Activated CD4-positive, alpha-beta T cell treated with anti-CD3 and anti-CD28 coated beads, Interleukin-2, amount 10 ng/mL, durations not matched to agents 7 days and 5 days (primary cell): ENCODE data around the gene TNFRSF14. TPM values are rescaled to one million over a fixed set of nuclear protein-coding genes. Genes with fewer than 3 reads are reported as not detected.

Experiments
- CTCF ChIA-PET: fragments of 350-600 bp; sonication (Branson Sonifier 250); formaldehyde crosslinking; loops from one replicate; lab custom pipeline; 2021; ENCODE audit warnings: antibody characterized with exemption; lab: Charles Lee
- POLR2A ChIA-PET: fragments of 350-600 bp; sonication (Branson Sonifier 250); formaldehyde crosslinking; loops from one replicate; lab custom pipeline; 2021; ENCODE audit warnings: antibody characterized with exemption; lab: Charles Lee
- DNase-seq: peaks from one replicate; pipeline ENCODE4 v3.0.0-alpha.2; 2020
- H3K27ac Mint-ChIP-seq: one replicate; pipeline ENCODE4 v1.8.0; 2021; ENCODE audit warnings: mild to moderate bottlenecking, moderate library complexity, mixed read lengths
- H3K27me3 Mint-ChIP-seq: one replicate; pipeline ENCODE4 v1.8.0; 2021; ENCODE audit warnings: mixed read lengths
- H3K36me3 Mint-ChIP-seq: one replicate; pipeline ENCODE4 v1.8.0; 2021; ENCODE audit warnings: low read depth, mixed read lengths
- H3K4me1 Mint-ChIP-seq: one replicate; pipeline ENCODE4 v1.8.0; 2021; ENCODE audit warnings: mixed read lengths
- H3K4me3 Mint-ChIP-seq: one replicate; pipeline ENCODE4 v1.8.0; 2021; ENCODE audit warnings: mild to moderate bottlenecking, moderate library complexity, mixed read lengths
- H3K9me3 Mint-ChIP-seq: one replicate; pipeline ENCODE4 v1.8.0; 2021; ENCODE audit warnings: mixed read lengths
- total RNA-seq, 2 experiments: library from RNA; stranded (reverse); gene quantifications; one replicate each; pipeline ENCODE4 v1.2.3, GENCODE V29; 2021

TNFRSF14 gene
- total RNA-seq, 2 experiments from 2014 or later: 182 to 192 TPM

DNA sequence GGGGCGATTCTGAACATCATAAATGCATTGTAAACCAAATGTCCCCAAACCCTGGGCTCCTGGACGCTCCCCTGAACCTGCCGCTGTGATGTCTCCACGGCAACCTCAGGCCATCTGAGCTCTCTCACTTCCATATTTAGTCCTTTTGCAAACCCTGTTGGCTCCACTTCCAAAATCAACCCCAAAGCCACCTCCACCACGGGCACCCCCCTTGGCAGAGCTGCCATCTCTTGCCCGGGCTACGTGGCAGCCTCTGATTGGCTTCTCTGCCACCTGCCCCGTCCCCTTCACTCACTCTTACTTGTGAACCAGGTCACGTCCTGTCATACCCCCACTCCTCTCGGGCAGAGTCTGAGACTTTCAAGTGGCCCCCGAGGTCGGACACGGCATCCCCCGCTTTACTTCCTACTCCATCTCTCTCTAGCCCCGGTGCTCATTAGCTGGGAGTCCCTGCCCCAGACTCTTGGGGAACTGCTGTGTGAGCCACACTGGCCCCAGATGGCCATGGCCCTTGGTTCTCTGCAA lies 46.2 kb downstream of the TNFRSF14 start:
- Mint-ChIP-seq H3K9me3 (peaks cover 3% of the 10 kb centered on the region), H3K4me1 (no peaks in the 10 kb centered on the region), H3K27me3 (peaks cover 10% of the 10 kb centered on the region), H3K36me3 (no peaks in the 10 kb centered on the region), H3K27ac (no peak overlapping the region), H3K4me3 (no peak overlapping the region)
- CTCF ChIA-PET: interaction anchor here (1.2 kb wide), 1 partner anchor 12 kb away, joined by 3 read pairs; no protein-coding TSS in a partner anchor
- POLR2A ChIA-PET: no interaction called here
- no peak for DNase-seq

GRCh38 chr1:2602866-2603520 lies 46.8 kb downstream of the TNFRSF14 start:
- DNase-seq: no peak
- CTCF ChIA-PET: interaction anchor here (1.2 kb wide), 1 partner anchor 11 kb away, joined by 3 read pairs; no protein-coding TSS in a partner anchor
- H3K4me1 Mint-ChIP-seq: no peaks in the 10 kb centered on the region
- H3K27me3 Mint-ChIP-seq: peaks cover 10% of the 10 kb centered on the region
- no peak overlapping the region for H3K4me3 Mint-ChIP-seq
- H3K27ac Mint-ChIP-seq: no peak overlapping the region
- no peaks in the 10 kb centered on the region for H3K36me3 Mint-ChIP-seq
- peaks cover 3% of the 10 kb centered on the region for H3K9me3 Mint-ChIP-seq
- POLR2A ChIA-PET: no interaction called here

GRCh38 chr1:2603521-2604155 lies 47.5 kb downstream of the TNFRSF14 start:
- DNase-seq: no peak
- Mint-ChIP-seq H3K4me3 (no peak overlapping the region), H3K36me3 (no peaks in the 10 kb centered on the region), H3K27ac (no peak overlapping the region), H3K4me1 (no peaks in the 10 kb centered on the region), H3K9me3 (peaks cover 5% of the 10 kb centered on the region), H3K27me3 (peaks cover 7% of the 10 kb centered on the region)
- POLR2A ChIA-PET: interaction anchor here (0.5 kb wide), 1 partner anchor 176 kb away, joined by 3 read pairs; no protein-coding TSS in a partner anchor
- CTCF ChIA-PET: interaction anchor here (1.2 kb wide), 1 partner anchor 10 kb away, joined by 3 read pairs; no protein-coding TSS in a partner anchor

DNA sequence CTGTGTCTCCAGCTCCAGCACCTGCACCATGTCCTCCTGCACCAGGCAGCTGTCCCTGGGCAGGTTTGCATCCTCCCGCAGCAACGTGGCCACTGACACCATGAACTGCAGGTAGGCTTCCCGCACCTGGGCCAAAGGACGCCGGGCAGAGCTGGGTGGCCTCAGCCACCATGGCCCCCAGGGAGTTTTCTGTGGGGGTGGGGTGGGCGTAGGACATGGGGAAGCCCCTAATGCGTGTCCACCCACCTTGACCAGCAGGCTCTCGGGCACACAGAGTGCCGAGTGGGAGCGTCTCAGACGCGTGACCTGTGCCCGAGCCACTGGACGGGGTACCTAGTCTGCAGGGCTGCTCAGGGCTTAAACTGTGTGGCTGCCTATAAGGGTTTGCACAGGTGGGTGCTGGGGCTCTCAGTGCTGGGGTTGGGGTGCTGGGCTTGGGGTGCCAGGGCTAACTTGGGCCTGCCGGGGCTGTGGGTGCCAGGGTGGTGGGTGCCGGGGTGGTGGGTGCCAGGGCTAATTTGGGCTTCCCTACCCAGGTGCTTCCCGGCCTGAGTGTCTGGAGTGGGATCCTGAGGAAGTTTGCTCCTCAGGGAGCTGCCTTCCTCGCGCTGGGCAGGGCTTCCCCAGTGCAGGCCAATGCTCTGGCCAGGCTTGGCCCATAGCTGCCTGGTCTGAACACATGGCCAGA lies 48.1 kb downstream of the TNFRSF14 start:
- Mint-ChIP-seq H3K9me3 (peaks cover 4% of the 10 kb centered on the region), H3K36me3 (no peaks in the 10 kb centered on the region), H3K27ac (no peak overlapping the region), H3K27me3 (peaks cover 5% of the 10 kb centered on the region), H3K4me1 (no peaks in the 10 kb centered on the region), H3K4me3 (no peak overlapping the region)
- POLR2A ChIA-PET: interaction anchor here (0.5 kb wide), 1 partner anchor 175 kb away, joined by 3 read pairs; no protein-coding TSS in a partner anchor
- no peak for DNase-seq
- CTCF ChIA-PET: interaction anchor here (1.0 kb wide), 1 partner anchor 12 kb away, joined by 3 read pairs; no protein-coding TSS in a partner anchor

DNA sequence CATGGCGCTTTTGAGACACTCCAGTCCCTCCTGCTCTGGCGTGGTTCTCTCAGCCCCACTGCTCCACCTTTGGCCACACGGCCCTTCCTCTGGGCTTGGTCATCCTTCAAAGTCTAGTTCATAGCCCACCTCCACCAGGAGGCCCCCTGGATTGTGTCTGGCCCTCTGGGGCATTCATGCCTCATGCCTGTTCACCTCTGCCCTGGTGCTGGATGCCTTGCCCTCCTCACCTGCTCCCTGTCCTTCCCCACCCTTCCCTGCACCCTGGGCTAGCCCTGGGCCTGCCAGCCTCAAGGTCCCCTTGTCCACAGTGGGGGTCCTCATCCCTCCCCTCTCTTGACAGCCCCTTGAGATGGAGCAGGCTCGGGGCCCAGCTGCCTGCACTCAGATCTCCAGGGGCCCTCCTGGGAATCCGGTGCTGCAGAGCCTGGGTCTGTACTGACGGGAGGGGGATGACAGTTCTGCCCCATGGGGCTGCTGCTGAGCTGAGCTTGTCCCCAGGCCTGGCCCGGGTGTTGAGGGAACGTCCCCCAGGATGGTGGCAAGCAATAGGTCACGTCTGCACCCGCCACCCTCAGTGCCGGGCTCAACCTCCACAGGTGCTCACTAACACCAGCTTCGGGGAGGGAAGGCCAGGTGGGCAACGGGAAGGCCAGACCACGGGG lies 48.8 kb downstream of the TNFRSF14 start:
- CTCF ChIA-PET: interaction anchor here (1.0 kb wide), 1 partner anchor 11 kb away, joined by 3 read pairs; no protein-coding TSS in a partner anchor
- Mint-ChIP-seq H3K27me3 (peaks cover 5% of the 10 kb centered on the region), H3K9me3 (peaks cover 4% of the 10 kb centered on the region), H3K27ac (no peak overlapping the region), H3K36me3 (no peaks in the 10 kb centered on the region), H3K4me1 (no peaks in the 10 kb centered on the region), H3K4me3 (no peak overlapping the region)
- DNase-seq: no peak
- POLR2A ChIA-PET: no interaction called here

GRCh38 chr1:2605509-2606395 lies 49.6 kb downstream of the TNFRSF14 start:
- ChIA-PET CTCF (interaction anchor here (0.8 to 1.4 kb wide), 3 partner anchors 11 to 35 kb away, joined by 3 read pairs; no protein-coding TSS in a partner anchor), POLR2A (no interaction called here)
- H3K36me3 Mint-ChIP-seq: no peaks in the 10 kb centered on the region
- H3K27me3 Mint-ChIP-seq: peaks cover 3% of the 10 kb centered on the region
- no peak overlapping the region for H3K27ac Mint-ChIP-seq
- no peaks in the 10 kb centered on the region for H3K4me1 Mint-ChIP-seq
- H3K4me3 Mint-ChIP-seq: no peak overlapping the region
- H3K9me3 Mint-ChIP-seq: peaks cover 4% of the 10 kb centered on the region
- no peak for DNase-seq

GRCh38 chr1:2606396-2606880 lies 50.3 kb downstream of the TNFRSF14 start:
- no peak for DNase-seq
- Mint-ChIP-seq H3K27me3 (no peaks in the 10 kb centered on the region), H3K9me3 (peaks cover 4% of the 10 kb centered on the region), H3K36me3 (no peaks in the 10 kb centered on the region), H3K4me3 (no peak overlapping the region), H3K4me1 (no peaks in the 10 kb centered on the region), H3K27ac (no peak overlapping the region)
- CTCF ChIA-PET: interaction anchor here (0.8 to 1.4 kb wide), 2 partner anchors 21 to 34 kb away, joined by 3 read pairs; no protein-coding TSS in a partner anchor
- POLR2A ChIA-PET: no interaction called here

GRCh38 chr1:2606881-2607621 lies 50.9 kb downstream of the TNFRSF14 start:
- CTCF ChIA-PET: interaction anchor here (1.4 kb wide), 1 partner anchor 34 kb away, joined by 3 read pairs; no protein-coding TSS in a partner anchor
- no peaks in the 10 kb centered on the region for H3K27me3 Mint-ChIP-seq
- no peak for DNase-seq
- no peaks in the 10 kb centered on the region for H3K4me1 Mint-ChIP-seq
- POLR2A ChIA-PET: no interaction called here
- H3K36me3 Mint-ChIP-seq: no peaks in the 10 kb centered on the region
- no peak overlapping the region for H3K4me3 Mint-ChIP-seq
- peaks cover 4% of the 10 kb centered on the region for H3K9me3 Mint-ChIP-seq
- H3K27ac Mint-ChIP-seq: no peak overlapping the region

DNA sequence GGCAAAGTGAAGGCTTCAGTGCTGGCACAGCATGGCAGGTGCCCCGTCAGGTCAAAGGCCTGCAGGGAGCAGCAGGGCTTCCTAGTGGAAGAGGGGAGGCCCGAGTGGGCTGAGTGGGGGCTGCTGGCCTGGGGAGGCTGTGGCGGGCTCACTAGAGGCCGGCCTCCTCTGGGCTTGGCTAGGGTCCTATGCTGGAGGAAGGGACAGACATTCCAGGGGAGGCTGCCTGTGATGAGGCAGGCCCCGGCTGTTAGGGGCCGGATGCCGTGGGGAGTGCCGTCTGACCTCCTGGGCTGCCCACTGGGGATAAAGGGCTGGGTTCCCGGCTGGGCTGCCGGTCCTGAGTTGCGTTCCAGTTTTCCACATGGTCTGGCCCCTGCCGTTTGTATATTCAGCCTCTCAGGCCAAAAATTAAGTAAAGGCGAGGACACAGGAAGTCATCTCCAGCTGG lies 51.5 kb downstream of the TNFRSF14 start:
- Mint-ChIP-seq H3K9me3 (peaks cover 4% of the 10 kb centered on the region), H3K4me1 (no peaks in the 10 kb centered on the region), H3K27me3 (no peaks in the 10 kb centered on the region), H3K36me3 (no peaks in the 10 kb centered on the region), H3K27ac (no peak overlapping the region), H3K4me3 (no peak overlapping the region)
- CTCF ChIA-PET: no interaction called here
- no peak for DNase-seq
- POLR2A ChIA-PET: no interaction called here

DNA sequence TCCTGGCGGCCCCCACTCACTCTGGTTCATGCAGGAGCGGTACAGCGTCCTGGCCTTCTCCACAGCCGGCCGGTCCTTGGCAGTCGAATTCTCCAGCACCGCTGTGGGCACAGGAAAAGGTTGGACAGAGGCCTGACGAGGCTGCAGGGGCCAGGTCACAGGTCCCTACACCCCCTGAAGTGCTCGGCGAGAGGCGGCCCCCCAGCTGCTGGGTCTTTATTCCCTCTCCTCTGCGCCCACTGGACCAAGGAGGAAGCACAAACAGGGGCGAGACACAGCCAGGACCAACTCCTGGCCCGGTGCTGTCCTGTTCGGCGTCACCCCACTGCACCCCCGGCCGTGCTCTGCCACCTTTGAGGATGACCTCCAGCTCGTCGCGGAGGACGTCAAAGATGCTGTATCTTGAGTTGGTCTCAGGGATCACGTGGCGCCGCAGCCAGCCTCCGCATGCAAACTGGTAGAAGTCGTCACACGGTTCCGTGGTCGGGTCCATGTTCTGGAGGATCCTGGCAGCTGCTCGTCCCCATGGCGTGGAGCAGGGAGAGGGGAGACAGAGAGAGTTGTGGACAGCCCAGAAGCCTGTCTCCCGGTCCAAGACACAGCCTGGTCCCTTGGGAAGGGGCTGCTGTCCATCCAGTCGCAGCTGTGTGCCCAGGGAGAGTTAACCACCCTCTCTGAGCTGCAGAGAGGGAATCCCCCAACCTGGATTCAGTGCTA lies 53.3 kb downstream of the TNFRSF14 start:
- peaks cover 11% of the 10 kb centered on the region for H3K9me3 Mint-ChIP-seq
- DNase-seq: no peak

More for the DNA sequence above, 53.3 kb downstream of the TNFRSF14 start:
- POLR2A ChIA-PET: no interaction called here
- Mint-ChIP-seq H3K27me3 (no peaks in the 10 kb centered on the region), H3K4me1 (no peaks in the 10 kb centered on the region), H3K27ac (no peak overlapping the region), H3K36me3 (no peaks in the 10 kb centered on the region), H3K4me3 (no peak overlapping the region)
- CTCF ChIA-PET: no interaction called here
